Right lobe of liver (tissue), 4 donors: ENCODE data around the gene TCERG1.

Source experiments
- POLR2A ChIP-seq: fragments of 450-650 bp; IDR thresholded peaks from one replicate; pipeline ENCODE4 v1.6.1; 2017; ENCODE audit warnings: antibody characterized with exemption, mild to moderate bottlenecking
- TF ChIP-seq, protein P1 (sequence below), 4 donors: fragments of 200-600 bp in 3 of 4; fragments of 450-650 bp in 1 of 4; IDR thresholded peaks; one replicate each; pipeline versions ENCODE4 v1.5.1 to v1.8.0; 2016 to 2022; ENCODE audit warnings: antibody characterized with exemption in 4 of 4, mild to moderate bottlenecking in 2 of 4
- donor health status: DM: no; HTN: no; CAD: no.
- donor health status: DM: no; HTN: no; CAD: no.
- donor health status: DM: no; HTN: yes; CAD: no.

DNA sequence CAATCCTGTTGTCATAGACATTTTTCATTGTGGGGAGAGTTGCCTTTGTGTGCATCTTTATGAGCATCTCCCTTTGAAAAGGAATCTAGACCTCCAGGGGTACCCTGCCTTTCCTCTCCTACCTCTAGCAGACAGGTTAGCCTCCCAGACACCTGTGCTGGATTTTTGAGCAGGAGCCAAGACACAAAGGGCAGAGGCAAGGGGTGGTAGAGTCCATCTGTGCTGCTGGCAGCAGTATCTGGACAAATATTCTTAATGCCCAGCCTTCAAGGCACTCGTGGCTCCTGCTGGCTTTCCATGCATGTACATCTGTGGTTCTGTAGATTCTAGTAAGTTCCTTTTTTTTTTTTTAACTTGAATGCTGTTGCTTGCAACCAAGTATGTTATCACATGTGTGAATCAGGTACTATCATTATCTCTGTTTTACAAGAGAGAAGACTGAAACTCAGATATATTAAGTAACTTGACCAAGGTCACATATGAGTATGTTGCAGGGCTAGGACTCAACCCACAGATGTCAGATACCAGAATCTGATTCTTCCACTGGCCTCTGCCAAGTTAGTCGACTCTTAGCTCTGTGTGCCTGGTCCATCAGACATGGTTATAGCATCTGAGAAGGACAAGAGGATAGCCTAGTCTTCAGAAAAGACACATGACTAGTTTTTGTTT lies 101.8 kb downstream of the TCERG1 start:
- TF ChIP-seq POLR2A = no peak
- TF ChIP-seq, protein P1, sequence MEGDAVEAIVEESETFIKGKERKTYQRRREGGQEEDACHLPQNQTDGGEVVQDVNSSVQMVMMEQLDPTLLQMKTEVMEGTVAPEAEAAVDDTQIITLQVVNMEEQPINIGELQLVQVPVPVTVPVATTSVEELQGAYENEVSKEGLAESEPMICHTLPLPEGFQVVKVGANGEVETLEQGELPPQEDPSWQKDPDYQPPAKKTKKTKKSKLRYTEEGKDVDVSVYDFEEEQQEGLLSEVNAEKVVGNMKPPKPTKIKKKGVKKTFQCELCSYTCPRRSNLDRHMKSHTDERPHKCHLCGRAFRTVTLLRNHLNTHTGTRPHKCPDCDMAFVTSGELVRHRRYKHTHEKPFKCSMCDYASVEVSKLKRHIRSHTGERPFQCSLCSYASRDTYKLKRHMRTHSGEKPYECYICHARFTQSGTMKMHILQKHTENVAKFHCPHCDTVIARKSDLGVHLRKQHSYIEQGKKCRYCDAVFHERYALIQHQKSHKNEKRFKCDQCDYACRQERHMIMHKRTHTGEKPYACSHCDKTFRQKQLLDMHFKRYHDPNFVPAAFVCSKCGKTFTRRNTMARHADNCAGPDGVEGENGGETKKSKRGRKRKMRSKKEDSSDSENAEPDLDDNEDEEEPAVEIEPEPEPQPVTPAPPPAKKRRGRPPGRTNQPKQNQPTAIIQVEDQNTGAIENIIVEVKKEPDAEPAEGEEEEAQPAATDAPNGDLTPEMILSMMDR (IDR thresholded peaks at IDR 0.05) = no peak
